ENCODE results near the gene IER2.
"Not testable (repeated sequence)": the region's sequence is repeated elsewhere in the genome, so short reads cannot be mapped to it uniquely, and the experiment has no call there.

IER2 gene

DNA sequence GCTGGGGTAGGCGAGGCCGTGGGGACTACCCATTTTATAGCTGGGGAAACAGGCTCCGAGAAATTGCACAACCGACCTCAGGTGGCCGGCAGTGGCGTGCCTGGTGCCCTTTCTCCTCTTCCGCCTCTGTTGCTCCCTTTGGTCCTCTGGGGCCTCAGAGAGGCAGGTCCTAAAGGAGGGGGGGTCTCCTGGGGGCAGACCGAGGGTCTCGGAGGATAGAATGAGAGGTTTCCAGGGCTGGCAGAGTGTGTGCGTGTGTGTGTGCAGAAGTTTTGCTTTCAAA is 11.4 kb upstream of the IER2 start:
- no peak for DNase-seq (ENCODE audit: low read depth)

- no peak for DNase-seq (ENCODE audit: low read depth)
Measured at GRCh38 chr19:13139633-13140311, 10.4 kb upstream of the IER2 start.

DNA sequence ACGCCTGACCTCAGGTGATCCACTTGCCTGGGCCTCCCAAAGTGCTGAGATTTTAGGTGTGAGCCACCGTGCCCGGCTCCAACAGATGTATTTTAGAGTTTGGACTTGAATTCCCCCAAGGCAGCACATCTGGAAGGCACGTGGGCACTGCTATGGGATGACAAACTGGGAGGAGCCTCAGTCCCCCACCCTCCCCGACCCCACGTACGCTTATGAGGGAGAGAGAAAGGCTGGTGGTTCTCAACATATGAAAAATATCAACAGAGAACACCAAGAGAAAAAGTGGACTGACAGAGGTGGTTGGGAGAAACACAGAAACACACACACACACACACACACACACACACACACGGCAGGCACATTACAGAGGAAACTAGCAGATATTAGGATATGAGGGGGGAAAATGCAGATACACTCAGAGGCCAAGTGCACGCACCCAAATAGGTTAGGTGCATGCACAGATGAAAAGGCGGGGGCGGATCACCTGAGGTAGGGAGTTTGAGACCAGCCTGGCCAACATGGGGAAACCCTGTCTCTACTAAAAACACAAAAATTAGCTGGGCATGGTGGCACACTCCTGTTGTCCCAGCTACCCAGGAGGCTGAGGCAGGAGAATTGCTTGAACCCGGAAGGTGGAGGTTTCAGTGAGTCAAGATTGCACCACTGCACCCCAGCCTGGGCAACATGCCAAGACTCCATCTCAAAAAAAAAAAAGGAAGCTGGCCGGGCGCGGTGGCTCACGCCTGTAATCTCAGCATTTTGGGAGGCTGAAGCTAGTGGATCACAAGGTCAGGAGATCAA is 3.2 kb upstream of the IER2 start:
- no peak for DNase-seq (ENCODE audit: low read depth)

DNA sequence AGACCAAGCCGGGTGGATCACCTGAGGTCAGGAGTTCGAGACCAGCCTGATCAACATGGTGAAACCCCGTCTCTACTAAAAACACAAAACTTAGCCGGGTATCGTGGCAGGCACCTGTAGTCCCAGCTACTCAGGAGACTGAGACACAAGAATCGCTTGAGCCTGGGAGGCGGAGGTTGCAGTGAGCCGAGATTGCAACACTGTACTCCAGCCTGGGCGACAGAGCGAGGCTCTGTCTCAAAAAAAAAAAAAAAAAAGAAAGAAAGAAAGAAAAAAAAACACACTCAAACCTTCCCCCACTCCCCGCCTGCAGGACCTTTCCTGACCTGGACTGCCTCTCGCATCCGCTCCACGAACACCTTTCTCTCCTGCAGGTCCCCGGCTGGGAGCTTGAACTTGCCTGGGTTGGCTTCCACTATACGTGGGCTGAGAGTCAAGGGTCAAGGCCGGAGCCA is 1.0 kb upstream of the IER2 start:
- not testable (repeated sequence) for DNase-seq (ENCODE audit: low read depth)

GRCh38 chr19:13149628-13150186 is 504 bp upstream of the IER2 start:
- DNase-seq (ENCODE audit: low read depth), result no peak

DNA sequence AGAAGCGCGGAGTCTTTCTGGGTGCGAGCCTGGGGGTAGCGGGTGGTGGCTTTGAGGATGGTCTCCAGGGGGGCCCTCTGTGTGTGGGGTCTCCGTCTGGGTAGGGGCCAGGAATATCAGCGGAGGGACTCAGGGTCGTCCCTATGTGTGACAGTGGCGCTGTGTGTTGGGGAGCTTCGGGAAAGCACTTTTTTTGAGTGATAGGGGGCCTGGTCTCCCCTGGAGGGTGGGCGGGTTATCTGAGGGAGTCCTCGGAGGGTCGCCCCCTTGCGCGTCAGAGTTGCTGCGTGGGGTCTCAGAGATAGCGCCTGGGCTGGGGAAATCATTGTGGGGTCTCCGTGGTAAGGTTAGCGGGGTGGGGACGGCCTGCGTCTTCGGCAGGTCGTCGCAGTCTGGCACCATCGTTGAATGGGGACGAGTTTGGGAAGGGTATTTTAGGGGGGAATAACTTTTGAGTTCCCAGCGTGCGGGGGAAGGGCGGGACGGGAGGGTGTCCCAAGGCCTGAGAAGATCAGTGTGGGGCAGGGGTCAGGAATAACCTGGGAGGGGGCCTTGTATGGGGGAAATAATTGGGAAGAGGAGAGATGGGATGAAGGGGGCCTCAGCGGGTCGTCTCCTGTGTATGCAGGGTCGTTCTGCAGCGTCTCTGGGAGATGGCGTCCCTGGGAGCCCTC is 857 bp downstream of the IER2 start:
- no peak for DNase-seq (ENCODE audit: low read depth)

DNA sequence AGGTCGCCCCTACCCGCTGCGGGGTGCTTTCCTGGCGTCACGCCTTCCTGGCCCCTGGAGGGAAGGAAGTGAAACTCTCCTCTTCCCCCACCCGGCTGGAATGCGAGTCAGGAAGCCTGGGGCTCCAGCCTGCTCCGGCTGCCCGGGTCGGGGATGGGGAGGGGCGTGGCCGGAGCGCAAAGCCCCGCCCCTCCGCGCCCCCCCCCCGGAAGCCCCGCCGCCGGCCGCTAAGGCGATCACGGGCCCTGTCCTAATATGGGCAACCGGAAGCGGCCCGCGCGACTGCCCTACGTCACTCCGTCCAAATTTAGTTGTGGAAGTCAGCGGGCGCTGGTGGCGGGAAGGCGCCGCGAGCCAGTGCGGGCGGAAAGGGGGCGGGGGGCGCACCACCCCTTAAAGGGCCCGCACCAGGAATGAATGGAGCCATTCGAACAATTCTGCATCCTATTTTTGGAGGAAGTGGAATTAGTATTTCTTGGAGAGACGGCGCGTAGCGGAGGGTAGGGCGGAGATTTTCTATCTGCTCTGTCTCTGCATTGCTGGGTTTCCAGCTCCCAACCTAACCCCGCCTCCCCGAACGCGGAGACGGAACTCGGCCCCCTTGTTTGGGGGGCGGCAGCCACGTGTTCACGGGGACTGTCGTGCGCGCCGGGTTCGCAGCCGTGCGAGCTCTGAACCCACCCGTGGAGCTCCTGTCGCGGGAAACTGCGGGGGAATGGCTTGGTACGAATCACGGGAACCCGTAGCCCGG is 1.6 kb downstream of the IER2 start:
- peak; percentile 94 for DNase-seq (ENCODE audit: low read depth)

DNA sequence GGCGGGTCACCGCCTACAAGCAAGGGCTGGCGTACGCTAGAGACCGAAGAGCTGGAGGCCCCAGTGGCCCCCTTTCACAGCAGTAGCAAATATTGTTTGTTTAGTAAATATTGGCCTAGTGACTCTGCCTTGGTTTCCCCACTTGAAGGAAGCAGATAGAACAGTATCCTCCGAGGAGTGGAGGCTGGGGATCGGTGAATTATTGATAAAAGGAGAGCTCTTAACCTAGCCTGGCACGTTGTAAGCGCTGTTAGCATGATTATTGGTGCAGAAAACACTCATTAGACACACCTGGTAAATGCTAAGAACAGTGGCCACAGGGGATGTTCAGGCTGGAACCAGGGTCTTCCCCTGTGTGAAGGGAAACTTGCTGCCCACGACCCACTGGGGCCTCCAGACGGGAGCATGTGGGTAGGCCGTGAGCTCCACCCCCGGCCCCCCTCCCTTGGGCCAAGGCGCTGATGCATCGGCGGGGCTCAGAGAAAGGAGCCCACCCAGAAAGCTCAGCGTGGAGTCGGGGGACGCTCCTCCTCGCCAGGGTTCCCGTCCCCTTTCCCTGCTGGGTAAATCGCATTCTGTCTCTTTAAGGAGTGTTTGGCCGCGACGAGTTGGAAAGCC is 2.3 kb downstream of the IER2 start:
- DNase-seq (ENCODE audit: low read depth), result no peak

DNA sequence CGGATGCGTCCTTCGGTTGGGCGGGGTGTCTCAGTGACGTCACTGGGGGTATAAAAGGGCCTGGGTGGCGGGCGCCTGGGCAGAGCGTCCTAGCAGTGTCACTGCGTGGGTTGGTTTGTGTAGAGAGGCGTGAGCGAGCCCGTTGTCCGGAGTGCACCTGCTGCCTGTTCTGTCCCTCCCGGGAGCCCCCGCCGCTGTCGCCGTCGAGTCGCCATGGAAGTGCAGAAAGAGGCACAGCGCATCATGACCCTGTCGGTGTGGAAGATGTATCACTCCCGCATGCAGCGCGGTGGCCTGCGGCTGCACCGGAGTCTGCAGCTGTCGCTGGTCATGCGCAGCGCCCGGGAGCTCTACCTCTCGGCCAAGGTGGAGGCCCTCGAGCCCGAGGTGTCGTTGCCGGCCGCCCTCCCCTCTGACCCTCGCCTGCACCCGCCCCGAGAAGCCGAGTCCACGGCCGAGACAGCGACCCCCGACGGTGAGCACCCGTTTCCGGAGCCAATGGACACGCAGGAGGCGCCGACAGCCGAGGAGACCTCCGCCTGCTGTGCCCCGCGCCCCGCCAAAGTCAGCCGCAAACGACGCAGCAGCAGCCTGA is 2.9 kb downstream of the IER2 start:
- DNase-seq (ENCODE audit: low read depth), result peak; percentile 95

- DNase-seq (ENCODE audit: low read depth), result no peak
Measured at GRCh38 chr19:13153569-13154240, 3.5 kb downstream of the IER2 start.

GRCh38 chr19:13154241-13154778 is 4.1 kb downstream of the IER2 start:
- no peak for DNase-seq (ENCODE audit: low read depth)

DNA sequence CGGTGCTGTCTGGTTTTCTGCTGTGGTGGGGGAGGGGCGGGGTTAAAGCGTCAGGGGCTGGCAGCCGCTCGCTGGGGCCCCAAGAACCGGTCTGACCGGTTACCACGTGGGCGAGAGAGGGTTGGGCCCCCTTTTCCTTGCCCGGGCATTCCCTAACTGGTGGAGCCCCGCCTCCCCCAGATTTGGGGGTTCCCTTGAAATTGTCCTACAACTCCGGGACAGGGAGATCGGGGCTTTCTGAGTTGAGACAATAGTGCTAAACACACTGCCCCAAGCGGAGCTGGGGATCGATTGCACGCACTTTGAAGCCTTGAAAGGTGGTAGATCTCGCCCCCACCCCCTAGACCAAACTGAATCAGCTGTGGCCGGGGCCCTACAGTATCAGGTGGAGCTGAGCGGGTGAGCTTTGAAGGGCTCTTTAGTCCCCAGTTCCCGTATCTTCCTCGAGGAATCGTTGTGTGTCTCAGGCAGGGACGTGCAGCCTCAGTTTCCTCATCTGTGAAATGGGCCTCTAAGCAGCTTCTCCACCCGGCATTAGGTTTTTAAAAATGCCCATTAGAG is 4.8 kb downstream of the IER2 start:
- peak; percentile 70 for DNase-seq (ENCODE audit: low read depth)

DNA sequence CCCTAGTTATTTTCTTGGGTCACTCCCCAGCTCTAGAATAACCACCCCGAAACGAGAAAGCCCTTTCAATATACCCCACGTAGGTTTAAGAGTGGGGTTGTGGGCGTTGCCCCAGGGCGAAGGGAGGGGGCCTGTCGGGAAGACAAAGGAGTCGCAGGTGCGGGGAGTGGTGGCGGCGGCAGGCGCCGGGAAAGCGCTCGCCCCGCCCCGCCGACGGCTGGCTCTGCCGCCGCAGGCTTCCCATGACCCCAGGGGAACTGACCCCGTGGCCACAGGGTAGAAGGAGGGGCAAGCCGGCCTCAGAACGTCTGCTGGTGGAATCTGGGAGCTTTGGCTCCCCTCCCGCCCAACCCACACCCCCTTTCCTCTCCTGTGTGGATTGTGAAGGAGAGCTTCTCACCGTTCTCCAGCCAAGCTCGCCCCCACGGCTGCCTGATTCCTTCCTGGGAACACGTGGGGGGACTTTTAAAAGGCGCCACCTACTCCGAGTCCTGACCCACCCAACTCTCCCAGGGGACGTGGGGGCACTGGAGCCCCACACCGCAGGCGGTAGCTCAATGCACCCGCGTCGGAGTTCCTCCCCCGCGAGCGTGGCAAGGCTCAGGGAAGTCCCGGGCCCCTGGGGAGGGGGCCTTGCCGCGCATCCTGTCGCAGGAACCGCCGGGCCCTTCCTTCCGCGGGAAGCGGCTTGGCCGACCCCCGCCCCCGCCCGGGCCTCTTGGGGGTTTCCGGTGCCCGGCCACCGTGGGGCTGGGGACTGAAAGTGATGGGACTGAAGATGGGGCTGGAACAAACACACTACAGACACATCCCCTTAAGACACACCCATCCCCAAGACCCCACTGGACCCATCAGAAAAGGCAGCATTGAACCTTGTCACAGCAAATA is 5.5 kb downstream of the IER2 start:
- DNase-seq (ENCODE audit: low read depth), result peak; percentile 54

- no peak for DNase-seq (ENCODE audit: low read depth)
Measured at GRCh38 chr19:13159713-13160112, 9.5 kb downstream of the IER2 start.

DNA sequence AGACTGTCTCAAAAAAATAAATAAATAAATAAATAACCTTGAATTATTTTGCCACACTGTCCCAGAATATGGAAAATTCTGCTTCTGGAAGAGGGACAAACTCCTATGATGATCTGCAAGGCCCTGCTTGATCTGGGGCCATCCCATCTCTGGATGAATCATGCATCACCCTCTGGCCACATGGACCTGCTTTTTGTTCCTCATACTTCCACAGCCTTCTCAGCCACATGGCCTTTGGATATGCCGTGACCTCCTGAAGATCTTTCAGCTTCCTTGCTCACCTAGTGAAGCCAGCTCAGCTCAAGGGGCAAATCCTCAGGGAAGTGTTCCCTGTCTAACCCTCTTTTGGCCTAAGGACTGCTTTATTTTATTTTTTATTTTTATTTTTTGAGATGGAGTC is 10.3 kb downstream of the IER2 start:
- DNase-seq (ENCODE audit: low read depth), result no peak

DNA sequence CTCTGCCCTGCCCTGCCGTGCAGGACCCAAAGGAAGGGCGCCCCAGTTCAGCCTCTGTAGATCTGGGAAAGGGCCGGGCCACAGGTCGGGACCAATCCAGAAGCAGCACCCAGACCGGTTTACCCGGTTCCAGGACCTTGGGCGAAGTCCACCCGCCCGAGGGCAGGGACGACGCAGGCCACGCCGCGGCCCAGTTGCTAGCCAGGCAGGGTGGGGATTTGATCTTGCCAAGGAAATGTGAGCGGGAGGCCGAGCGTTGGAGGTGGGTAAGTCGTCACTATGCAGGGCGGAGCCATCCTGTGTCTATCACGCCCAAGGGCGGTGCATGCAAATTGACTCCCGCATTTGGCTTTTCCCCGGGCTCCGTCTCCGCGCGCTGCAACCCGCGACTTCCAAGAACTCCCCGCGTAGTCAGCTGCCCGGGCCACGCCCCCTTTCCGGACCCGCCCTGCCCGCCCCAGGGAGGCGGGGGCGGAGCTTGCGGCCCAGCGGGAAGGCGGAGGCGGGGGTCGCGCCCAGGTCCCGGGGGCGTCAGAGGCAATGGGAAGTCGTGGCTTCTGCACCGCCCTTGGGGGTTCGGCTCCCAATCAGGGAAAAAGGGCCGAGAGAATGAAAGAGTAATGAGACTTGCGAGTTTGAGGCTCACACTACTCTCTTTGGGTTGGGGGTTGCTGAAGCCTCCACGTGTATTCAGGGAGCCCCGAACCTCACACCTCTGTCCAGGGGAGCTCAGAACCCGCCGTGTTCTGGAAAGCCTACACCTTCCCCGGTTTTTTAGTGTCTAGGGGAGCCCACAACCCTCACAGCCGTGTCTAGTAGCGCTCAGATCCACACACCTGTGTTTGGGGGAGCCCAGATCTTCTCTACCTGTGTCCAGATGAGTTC is 12.8 kb downstream of the IER2 start:
- DNase-seq (ENCODE audit: low read depth), result peak; percentile 78

- peak; percentile 11 for DNase-seq (ENCODE audit: low read depth)
Measured at GRCh38 chr19:13163609-13164342, 13.6 kb downstream of the IER2 start.
